HepG2 (cell line): ENCODE measurements around the gene PPAT.

Experiments
- MYC ChIP-seq: sonication (generic); formaldehyde crosslinking; IDR thresholded peaks from 2 replicates; pipeline ENCODE4 v1.9.0; 2021; ENCODE audit warnings: missing genetic modification reagents, borderline replicate concordance
- POLR2A ChIP-seq, 2 experiments: IDR thresholded peaks; 2 replicates each; pipeline ENCODE4 v1.6.1; 2011; ENCODE audit warnings: low read depth in 2 of 2, low read length in 2 of 2, mild to moderate bottlenecking in 1 of 2, moderate library complexity in 1 of 2; ENCODE audit not compliant: insufficient read depth in 1 of 2
- SNRNP70 ChIP-seq: fragments of 200-400 bp; formaldehyde crosslinking; IDR thresholded peaks from 2 replicates; pipeline ENCODE4 v1.6.1; 2017; ENCODE audit warnings: mild to moderate bottlenecking, low read depth, low read length, moderate library complexity
- TF ChIP-seq, protein P1 (sequence below): IDR thresholded peaks from 2 replicates; pipeline ENCODE4 v1.6.1; 2018; ENCODE audit warnings: missing genetic modification reagents, mild to moderate bottlenecking, missing compliant biosample characterization
- TF ChIP-seq, protein P2 (sequence below): sonication (generic); formaldehyde crosslinking; IDR thresholded peaks from 2 replicates; pipeline ENCODE4 v1.5.0; 2020; ENCODE audit warnings: mild to moderate bottlenecking, missing genetic modification reagents, moderate library complexity
- TF ChIP-seq, protein P3 (sequence below): IDR thresholded peaks from 2 replicates; pipeline ENCODE4 v1.6.1; 2016; ENCODE audit warnings: missing compliant biosample characterization, missing genetic modification reagents, borderline replicate concordance

DNA sequence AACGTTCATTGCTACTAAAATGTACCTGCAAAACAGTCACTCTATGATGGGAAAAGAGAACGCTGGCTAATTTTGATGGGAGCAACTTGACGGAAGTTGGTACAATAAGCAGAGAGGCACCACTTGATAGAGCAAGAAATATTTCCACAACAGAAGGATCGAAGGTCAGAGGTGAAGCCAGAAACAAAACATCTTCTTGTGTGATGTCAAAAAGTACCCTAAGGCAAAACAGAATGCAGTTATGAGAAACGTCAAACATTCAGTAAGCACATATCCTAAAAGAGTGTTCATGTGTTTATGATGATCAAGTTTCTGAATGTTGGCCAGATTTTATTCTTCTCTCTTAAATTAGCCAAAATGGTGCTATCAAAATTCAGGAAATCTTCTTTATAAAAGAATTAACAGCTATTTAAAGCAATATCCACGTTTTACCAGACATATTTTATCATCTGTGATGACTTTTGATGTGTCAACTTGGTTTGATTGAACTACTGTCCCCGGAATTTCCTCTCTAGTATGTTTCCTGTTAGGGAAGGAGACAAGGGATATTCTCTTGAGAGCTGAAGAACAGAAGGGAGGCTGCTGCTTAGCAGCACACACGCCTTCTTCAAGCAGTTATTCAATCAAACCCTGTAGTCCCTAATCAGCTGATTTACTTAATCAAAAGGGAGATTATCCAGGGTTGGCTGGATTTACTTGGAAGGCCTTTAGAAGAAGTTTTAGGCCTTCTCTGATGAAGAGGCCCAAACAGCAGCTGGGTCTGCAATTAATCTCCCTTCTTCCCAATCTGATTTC, 63.8 kb downstream of the PPAT start:
- TF ChIP-seq, protein P1, sequence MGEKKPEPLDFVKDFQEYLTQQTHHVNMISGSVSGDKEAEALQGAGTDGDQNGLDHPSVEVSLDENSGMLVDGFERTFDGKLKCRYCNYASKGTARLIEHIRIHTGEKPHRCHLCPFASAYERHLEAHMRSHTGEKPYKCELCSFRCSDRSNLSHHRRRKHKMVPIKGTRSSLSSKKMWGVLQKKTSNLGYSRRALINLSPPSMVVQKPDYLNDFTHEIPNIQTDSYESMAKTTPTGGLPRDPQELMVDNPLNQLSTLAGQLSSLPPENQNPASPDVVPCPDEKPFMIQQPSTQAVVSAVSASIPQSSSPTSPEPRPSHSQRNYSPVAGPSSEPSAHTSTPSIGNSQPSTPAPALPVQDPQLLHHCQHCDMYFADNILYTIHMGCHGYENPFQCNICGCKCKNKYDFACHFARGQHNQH = no peak
- TF ChIP-seq, protein P2, sequence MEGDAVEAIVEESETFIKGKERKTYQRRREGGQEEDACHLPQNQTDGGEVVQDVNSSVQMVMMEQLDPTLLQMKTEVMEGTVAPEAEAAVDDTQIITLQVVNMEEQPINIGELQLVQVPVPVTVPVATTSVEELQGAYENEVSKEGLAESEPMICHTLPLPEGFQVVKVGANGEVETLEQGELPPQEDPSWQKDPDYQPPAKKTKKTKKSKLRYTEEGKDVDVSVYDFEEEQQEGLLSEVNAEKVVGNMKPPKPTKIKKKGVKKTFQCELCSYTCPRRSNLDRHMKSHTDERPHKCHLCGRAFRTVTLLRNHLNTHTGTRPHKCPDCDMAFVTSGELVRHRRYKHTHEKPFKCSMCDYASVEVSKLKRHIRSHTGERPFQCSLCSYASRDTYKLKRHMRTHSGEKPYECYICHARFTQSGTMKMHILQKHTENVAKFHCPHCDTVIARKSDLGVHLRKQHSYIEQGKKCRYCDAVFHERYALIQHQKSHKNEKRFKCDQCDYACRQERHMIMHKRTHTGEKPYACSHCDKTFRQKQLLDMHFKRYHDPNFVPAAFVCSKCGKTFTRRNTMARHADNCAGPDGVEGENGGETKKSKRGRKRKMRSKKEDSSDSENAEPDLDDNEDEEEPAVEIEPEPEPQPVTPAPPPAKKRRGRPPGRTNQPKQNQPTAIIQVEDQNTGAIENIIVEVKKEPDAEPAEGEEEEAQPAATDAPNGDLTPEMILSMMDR (CRISPR knock-in tag) = no peak
- TF ChIP-seq SNRNP70 (no peak), MYC (no peak), POLR2A (IDR thresholded peaks at IDR 0.05; ENCODE audit: insufficient read depth in 1 of 2, low read depth in 2 of 2, low read length in 2 of 2) (no peak)
- TF ChIP-seq, protein P3, sequence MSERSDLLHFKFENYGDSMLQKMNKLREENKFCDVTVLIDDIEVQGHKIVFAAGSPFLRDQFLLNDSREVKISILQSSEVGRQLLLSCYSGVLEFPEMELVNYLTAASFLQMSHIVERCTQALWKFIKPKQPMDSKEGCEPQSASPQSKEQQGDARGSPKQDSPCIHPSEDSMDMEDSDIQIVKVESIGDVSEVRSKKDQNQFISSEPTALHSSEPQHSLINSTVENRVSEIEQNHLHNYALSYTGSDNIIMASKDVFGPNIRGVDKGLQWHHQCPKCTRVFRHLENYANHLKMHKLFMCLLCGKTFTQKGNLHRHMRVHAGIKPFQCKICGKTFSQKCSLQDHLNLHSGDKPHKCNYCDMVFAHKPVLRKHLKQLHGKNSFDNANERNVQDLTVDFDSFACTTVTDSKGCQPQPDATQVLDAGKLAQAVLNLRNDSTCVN (CRISPR knock-in tag) = no peak
